Testis (tissue), 2 donors: ENCODE results near the gene ACAP3.

ENCODE experiments used
- CTCF ChIP-seq, 3 experiments: fragments of 450-650 bp in 2 of 3; fragments of 200-600 bp in 1 of 3; sonication (generic) in 1 of 3; IDR thresholded peaks; one replicate each; pipeline ENCODE4 v1.5.1; 2016 to 2019; ENCODE audit warnings: antibody characterized with exemption in 3 of 3, mild to moderate bottlenecking in 2 of 3, moderate library complexity in 1 of 3
- POLR2A ChIP-seq: fragments of 450-650 bp; IDR thresholded peaks from one replicate; pipeline ENCODE4 v1.6.1; 2017; ENCODE audit warnings: antibody characterized with exemption, mild to moderate bottlenecking, moderate library complexity

GRCh38 chr1:1336931-1337792 lies 29.4 kb upstream of the ACAP3 start:
- TF ChIP-seq POLR2A (no peak), CTCF (IDR thresholded peaks at IDR 0.05) (no peak)
